Hepatocyte (in vitro differentiated cells): ENCODE measurements around the gene KANK2.

Experiments used
- CTCF ChIP-seq: fragments of 200-600 bp; sonication (generic); IDR thresholded peaks from 2 replicates; pipeline ENCODE4 v1.5.1; 2016; ENCODE audit warnings: antibody characterized with exemption, mild to moderate bottlenecking; ENCODE audit not compliant: poor library complexity
- EZH2 ChIP-seq: fragments of 200-600 bp; sonication (generic); IDR thresholded peaks from 2 replicates; pipeline ENCODE4 v1.6.1; 2016; ENCODE audit warnings: antibody characterized with exemption, mild to moderate bottlenecking, borderline replicate concordance

- no peak for TF ChIP-seq CTCF
- no peak for TF ChIP-seq EZH2
Measured at GRCh38 chr19:11227195-11227886, 30.0 kb upstream of the KANK2 start.
